Ramos (cell line): ENCODE data around the gene UVRAG.

ENCODE experiments used
- in situ Hi-C: fragments of 300-500 bp; cut with MboI; formaldehyde crosslinking; loops from one replicate; pipeline ENCODE4 v1.14.3; 2022; ENCODE audit warnings: low sequenced_read_pairs; ENCODE audit not compliant: unreplicated experiment

The UVRAG gene

DNA sequence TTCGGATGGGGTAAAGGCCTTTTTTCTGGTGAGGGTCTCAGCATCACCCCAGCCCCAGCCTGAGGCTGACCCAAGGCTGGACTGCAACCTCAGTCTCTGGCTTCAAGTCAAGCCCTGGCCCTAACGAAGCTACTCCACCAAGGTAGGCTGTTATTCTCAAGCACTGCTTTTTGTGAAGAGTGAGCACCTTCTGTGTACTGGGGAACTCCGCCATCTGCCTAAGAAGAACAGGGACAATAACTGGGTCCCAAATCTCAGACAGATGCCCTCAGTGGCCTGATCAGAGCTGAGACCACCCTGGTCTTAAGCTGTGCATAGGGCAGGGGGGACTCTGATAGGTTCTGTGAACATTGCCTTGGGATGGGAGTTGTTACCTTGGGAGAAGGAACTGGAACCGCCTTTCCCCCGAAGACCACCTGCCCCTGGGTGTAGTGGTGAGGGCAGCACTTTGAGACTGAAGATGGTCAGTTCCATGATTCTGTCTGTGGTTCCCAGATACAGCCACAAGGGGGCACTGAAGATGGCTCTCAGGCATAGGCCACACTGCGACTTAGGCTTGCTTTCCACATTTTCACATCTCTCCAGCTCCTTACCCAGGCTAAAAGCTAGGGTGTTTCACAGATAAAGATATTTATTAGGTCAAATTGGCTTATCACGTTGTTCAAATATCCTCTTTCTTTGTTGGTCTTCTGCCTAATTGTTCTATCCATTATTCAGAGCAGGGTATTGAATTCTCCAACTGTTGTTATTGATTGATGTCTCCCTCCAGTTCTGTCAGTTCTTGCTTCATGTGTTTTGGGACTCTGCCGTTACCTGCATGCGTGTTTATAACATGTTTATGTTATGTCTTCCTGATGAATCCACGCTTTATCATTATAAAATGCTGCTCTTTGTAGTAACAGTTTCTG, 11.8 kb upstream of the UVRAG start:
- in situ Hi-C loops = no loop called here

DNA sequence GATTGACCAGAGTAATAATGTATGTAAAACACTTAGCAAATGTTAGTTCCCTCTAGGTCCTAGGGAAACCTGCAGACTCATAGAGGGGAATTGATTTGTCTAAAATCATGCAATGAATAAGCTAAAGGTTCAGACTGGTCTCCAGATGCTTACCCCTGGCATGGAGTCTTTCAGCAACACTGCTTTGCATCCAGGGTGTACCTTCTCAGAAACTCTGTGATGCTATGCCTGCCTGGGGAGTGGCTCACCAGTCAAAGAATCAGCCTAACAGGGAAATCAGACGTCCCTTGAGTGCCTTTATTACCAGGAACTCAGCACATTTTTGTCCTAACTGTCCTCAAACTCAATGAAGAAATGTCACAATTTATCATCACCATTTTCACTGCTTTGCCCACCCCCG, 5.9 kb upstream of the UVRAG start:
- in situ Hi-C loops = loop anchor here (5.0 kb wide), 1 partner anchor 58 kb away; no protein-coding TSS in a partner anchor

DNA sequence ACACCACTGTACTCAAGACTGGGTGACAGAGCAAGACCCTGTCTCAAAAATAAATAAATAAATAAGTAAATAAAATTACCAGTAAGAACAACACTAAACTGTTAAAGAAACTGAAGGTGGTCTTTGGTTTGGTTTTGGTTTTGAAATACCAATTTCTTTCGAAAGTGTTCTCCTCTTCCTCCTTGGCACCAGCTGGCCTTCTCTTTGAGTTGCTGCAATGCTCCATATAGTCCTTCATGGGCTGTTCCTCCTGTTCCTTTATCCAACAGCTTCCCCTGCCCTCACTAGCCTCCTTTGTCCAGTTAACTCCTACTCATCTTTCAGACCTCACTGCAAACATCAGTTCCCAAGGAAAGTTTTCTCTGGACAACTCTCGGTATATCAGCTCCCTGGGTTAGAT, 5.0 kb upstream of the UVRAG start:
- in situ Hi-C loops = loop anchor here (5.0 kb wide), 1 partner anchor 57 kb away; no protein-coding TSS in a partner anchor

DNA sequence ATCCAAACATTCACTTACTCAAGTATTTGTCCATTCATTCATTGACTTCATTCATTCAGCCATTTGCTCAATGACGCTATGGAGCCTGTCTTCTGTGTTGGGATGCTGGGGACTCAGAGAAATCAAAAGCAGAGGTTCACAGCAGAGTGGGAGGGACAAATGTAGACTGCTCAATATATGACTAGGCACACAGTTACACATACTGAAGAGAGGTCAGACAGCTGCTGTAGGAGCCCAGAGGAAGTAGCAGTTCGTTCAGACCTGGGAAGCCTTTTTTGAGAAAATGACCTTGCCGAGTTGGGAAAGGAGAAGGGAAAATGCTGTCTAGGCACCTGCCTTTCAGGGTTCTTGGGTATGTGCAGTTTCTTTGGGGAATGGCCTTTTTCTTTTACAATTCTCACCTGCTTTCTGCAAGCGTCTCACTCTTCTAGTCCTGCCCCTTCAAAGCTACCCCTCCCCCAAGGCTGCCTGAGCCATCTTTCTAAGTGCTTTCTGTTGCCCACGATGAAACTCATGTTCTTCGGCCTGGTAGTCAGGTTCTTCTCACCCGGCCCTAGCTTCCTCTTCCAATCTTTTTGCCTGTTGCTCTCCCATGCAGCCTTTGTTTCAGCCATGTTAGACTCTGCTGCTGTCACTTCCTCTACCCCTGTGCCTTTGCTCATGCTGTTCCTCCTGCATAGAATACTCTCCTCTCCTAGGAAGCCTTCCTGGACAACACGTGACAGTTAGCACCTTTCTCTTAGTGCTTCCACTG, 4.2 kb upstream of the UVRAG start:
- in situ Hi-C loops = no loop called here

DNA sequence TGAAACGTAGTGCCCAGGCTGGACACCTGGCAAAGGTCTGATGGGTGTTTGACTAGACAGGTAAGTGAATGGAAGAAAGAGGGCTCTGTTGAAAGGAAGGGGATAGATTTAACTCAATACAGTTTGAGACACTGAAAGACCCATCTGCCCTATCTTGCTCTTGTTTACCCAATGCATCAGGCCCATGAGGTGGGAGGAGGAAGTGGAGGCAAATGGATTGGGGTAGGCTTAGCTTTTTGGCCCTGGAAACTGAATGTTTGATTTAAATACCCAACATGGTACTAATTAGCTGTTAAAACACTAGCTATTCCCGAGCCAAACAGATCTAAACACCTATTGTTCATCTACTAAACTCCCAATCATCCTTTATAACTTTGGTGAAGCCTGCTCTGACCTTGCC, 3.5 kb upstream of the UVRAG start:
- in situ Hi-C loops = no loop called here

DNA sequence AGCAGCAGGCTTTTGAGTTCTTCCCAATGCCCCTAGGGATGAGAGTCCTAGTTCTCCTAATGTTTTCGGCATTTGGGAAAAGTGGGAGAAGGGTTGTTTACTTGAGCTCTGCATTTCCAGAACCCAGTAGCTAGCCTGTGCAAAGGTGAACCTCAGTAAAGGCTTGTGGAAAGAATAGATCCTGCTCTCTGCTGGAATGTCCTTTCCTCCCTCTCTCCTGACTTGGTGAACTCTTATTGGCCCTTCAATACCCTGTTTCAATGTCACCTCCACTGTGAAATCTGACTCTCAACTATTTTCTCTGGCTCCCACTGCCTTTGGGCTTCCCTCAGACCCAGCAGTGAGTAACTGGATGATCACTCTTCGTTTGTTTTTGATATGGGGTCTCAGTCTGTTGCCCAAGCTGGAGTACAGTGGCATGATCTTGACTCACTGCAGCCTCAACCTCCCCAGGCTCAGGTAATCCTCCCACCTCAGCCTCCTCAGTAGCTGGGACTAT, 2.4 kb upstream of the UVRAG start:
- in situ Hi-C loops = no loop called here

DNA sequence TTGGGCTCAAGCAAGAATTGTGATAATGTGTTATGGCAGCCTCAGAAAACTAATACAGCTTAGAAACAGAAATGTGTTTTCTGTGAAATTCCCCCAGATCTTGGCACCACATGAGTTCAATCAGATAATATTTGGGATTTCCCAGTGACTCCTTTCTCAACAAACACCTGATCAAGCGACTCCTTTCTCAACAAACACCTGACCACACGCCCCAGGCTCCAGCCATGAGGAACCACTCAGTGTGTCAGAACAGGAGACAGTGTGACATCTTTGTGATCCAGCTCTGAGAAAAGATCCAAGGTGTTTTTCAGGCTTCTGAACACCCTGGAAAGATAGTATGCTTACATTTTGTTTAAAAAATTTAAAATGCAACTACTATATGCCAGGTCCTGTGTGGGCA, 1.9 kb upstream of the UVRAG start:
- in situ Hi-C loops = no loop called here

DNA sequence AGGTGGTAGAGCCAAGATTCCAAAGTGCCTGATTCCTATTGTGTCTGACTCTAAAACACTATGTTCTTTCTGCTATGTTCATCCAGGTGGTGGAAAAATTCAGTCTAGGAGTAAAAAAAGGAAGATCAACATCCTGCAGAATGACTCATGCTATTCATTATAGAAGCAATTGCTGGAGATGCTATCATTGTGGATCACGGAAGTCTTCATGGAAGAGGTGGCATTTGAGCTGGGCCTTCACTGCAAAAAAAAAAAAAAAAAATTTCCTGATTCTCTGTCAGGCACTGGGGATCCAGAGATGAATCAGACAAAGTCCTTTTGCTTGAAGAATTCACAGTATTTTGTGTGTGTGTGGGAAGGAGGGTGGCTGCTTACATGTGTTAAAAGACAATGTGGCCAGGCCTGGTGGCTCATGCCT, 1.4 kb upstream of the UVRAG start:
- in situ Hi-C loops = no loop called here

DNA sequence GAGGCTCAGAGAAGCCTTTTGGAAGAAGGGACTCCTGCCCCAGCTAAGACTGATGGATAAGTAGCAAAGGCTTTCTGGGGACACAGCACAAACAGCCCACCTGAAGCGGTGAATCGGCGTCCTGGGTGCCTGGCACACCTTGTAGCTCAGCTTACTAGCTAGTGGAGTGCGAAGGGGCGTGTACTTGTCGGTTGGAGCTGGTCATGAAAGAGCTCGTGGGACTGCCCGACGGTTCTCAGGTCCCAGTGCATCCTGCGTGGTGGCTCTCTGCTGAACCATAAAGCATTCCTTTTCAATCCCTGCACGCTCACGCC, 690 bp upstream of the UVRAG start:
- in situ Hi-C loops = no loop called here

DNA sequence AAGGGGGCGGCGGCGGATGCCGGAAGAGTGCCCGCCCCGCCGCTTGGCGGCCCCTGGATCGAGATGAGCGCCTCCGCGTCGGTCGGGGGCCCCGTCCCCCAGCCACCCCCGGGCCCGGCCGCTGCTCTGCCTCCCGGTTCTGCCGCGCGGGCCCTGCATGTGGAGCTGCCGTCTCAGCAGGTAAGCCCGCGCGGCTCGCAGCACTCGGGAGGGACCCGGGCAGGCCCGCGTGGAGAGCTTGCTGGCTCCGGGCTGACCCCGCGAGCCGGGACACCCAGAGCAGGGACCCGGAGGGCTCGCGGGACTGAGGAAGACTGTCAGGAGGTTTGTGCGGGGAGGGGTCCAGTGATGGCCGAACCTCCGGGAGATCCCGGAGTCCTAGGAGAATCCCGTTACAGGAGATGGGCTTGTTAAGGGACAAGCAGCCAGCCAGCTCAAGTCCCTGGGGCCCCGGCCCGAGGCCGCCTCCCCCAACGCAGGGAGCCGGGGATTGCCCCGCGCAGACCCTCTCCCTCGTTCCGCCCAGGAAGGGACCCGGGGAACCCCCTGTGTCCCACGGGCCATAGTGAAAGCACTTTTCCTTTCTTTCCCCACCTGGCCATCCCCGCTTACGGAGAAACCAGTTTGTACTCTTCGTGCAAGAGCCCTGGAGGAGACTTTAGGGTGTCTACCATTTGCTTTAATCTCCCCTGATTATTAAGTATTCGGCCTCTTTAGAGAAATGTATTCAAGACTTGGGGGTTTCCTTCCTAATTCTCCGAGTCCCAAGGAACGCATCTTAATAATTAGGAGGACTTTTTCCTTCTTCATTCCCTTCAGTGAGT, 547 bp downstream of the UVRAG start:
- in situ Hi-C loops = no loop called here

DNA sequence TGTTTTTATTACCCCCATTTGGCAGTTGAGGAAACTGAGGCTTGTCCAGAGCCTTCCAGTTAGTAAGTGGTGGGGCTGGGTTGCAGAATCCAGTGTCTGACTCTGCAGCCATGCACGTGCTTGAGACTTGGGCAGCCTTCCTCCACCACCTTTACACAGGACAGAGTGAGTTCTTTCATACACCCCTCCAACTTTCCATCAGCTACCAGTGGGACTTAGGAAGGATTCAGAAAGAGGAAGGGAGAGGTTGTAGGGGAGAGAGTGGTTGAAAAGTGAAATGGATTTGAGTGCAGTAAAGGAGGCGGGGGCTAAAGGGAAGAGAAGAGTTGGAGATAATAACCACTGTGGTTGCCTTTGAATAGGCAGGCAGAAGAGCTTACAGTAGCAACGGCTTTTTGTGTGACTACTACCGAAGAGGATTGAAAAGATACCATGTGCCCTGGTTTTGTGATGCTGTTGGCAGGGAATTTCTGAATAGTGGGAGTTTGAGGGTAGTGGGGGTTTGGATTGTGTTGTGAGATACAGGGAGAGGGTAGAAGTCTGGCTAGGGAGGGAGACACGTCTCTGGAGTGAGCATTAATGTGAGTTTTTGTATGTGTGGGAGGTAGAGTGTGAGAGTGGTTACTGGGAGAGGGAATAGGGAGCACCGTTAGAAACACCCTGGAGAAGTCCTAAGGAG, 1.7 kb downstream of the UVRAG start:
- in situ Hi-C loops = no loop called here

DNA sequence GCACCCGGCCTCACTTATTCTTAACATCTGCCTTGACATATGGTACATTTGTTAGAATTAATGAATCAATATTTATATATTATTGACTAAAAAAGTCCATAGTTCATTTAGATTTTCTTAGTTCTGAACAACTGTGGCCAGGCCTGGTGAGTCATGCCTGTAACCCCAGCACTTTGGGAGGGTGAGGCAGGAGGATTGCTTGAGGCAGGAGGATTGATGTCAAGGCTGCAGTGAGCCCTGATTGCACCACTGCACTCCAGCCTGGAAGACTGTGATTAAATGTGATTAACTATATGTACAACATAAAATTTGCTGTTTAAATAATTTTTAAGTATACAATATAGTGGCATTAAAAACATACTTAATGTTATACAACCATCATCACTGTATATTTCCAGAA, 5.6 kb downstream of the UVRAG start:
- in situ Hi-C loops = no loop called here

DNA sequence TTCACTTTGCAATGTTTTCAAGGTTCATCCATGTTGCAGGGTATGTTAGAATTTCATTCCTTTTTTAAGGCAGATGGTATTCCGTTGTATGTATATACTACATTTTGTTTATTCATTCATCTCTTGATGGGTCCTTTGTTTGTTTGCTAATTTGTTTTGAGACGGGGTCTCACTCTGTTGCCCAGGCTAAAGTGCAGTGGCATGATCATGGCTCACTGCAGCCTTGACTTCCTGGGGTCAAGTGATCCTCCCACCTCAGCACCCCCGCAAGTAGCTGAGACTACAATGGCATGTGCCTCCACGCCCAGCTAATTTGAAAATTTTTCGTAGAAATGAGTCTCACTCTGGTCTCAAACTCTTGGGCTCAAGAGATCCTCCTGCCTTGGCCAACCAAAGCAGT, 6.2 kb downstream of the UVRAG start:
- in situ Hi-C loops = no loop called here

DNA sequence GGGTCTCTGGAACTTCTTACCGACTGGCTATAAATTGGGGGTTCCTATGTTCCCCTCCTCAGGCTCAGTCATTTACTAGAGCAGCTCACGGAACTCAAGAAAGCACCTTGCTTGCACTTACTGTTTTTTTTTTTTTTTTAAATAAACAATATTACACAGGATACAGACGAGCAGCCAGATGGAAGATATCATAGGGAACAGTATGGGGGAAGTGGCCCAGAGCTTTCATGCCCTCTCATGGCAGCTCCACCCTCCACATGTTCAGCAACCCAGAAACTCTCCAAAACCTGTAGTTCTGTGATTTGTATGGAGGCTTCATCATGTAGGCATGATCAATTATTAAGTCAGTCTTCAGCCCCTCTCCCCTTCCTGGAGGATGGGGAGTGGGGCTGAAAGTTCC, 7.5 kb downstream of the UVRAG start:
- in situ Hi-C loops = no loop called here

DNA sequence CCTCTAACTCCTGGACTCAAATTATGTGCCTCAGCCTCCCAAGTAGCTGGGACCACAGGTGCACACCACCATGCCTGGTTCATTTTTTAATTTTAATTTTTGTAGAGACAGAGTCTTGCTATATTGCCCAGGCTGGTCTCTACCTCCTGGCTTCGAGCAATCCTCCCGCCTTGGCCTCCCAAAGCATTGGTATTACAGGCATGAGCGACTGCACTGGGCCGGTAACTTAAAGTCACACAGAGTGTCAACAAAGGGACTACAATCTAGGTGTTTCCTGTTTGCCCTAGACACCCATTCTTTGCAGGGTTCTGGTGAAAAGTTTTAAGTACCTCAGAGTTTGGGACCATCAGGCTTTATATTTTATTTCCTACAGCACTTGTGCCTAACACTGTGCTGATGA, 8.4 kb downstream of the UVRAG start:
- in situ Hi-C loops = no loop called here

DNA sequence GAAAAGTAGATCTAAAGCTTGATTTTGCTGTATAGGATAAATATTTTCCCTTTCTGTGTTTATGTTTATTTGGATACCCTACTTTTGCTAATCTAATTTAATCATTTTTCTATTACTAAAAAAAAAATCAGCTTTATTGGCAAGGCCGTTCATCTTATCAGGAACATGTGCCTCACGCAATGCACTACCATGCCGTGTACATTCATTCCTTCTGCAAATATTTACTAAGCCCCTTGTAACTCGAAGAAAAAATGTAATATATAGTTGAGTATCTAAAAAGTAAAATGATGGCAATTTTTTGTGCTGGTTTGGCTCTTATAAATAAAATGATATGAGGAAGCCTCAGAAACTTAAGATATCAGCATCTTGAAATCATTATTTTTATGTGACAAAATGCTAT, 8.9 kb downstream of the UVRAG start:
- in situ Hi-C loops = no loop called here

DNA sequence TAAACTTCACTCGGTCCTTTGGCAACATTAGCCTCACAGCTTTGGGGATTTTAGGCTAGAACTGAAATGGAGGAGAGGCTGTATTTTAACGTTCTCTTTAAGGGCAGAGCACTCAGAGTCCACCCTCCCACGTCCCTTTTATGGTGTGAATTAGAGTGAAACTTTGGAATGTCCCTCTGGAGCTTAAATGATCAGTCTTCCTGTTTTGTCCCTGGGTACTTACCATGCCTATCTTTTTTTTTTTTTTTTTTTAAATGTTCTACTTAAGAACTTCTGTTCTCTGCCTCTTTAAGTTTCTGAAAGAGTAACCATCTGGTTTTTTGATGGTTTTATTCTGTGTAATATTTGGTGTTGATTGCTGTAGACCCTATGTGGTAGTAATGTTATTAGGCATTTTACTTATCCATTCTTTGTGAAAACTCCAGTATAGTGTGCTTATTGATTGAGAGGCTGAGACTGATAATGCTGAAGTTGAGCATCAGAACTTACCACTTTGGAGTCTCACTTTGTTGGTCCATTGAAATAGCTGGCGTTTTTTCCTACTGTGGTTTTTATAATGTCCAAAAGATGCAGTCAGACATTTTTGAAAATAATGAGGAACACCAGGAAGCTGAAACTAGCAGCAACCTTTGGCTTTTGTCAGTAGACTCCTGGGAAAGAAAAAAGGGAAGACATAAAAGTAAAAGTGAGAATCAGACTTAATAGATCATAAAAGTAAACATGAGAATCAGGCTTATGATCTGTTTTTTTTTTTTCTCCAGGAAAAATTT, 11.6 kb downstream of the UVRAG start:
- in situ Hi-C loops = no loop called here

DNA sequence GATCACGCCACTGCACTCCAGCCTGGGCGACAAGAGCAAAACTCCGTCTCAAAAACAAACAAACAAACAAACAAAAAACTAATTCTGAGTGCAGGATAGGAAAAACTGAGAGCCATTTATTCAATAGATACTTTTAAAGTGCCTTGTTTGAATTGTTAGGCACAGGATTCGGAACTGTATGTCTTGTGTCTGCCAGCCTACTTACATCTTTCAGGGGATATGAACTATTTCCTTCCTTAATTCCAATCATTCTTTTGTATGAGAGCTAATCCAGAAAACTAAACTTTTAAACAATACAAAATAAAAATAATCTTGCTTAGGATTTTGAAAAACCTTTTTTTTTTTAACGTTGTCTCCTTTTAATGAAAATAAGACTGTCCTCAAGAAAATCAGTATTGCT, 12.6 kb downstream of the UVRAG start:
- in situ Hi-C loops = no loop called here

DNA sequence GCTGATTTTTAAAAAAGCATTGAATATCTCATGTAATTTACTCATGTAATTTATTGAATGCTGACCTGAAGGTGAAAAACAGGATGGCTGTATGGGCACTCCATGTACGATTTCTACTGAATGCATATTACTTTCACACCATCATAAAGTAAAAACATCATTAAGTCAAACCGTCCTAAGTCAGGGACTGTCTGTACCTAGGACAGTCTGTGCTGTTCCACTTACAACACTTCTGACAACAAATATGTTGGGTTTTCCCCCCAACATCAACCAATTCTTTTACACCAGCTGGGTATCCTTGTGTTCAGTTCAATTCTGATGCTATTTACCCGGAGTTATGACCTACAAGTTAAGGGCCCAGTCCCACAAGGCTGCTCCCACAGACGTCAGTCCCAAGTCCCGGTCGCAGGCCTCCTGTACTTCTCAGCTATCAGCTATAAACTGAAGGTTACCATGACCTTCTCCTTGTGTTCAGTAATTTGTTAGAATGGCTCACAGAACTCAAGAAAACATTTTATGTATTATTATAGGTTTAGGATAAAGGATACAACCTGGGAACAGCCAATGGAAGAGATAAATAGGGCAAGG, 17.0 kb downstream of the UVRAG start:
- in situ Hi-C loops = no loop called here
